Tibial nerve (tissue), 3 donors: ENCODE results near the gene NIT2.

Experiments used
- CTCF ChIP-seq, 5 experiments: fragments of 200-600 bp in 3 of 5; fragments of 450-650 bp in 2 of 5; sonication (generic) in 3 of 5; IDR thresholded peaks; one replicate each; pipeline ENCODE4 v1.5.1; 2016 to 2019; ENCODE audit warnings: antibody characterized with exemption in 5 of 5, mild to moderate bottlenecking in 3 of 5, moderate library complexity in 2 of 5
- POLR2A ChIP-seq, 2 donors: fragments of 450-650 bp; IDR thresholded peaks; one replicate each; pipeline ENCODE4 v1.6.1; 2017; ENCODE audit warnings: antibody characterized with exemption in 2 of 2, mild to moderate bottlenecking in 2 of 2, moderate library complexity in 2 of 2

DNA sequence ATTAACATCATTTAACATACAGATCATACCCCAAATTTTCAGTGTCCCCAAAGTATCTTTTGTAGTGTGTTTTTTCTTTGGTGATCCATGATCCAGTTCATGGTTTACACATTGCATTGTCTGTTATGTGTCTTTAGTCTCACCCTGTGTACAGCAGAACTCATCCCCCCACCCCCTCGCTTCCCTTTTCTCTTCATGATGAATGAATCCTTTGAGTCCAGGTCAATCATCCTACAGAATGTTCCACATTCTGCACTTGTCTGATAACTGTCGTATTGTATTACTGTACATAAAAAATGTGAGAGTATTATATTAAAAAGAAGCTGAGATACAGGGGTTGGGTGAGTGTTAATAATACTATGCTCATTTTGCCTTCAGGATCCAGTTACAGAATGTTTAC, 14.6 kb upstream of the NIT2 start:
- TF ChIP-seq CTCF (IDR thresholded peaks at IDR 0.05) (no peak), POLR2A (IDR thresholded peaks at IDR 0.05) (no peak)
